Uterus (tissue), 4 donors: Measurements from ENCODE around the gene CHCHD3. TPM values are rescaled to one million over a fixed set of nuclear protein-coding genes. Genes with fewer than 3 reads are reported as not detected.

ENCODE experiments used
- DNase-seq, 2 donors: peaks; one replicate each; pipeline ENCODE4 v3.0.0-alpha.2; 2019 to 2020
- H3K27ac ChIP-seq, 2 donors: fragments of 200-600 bp; sonication (generic); 1 replicate in 1 of 2; 2 replicates in 1 of 2; pipeline ENCODE4 v1.5.1; 2016 to 2018
- H3K27me3 ChIP-seq, 2 donors: fragments of 200-600 bp; sonication (generic); one replicate each; pipeline ENCODE4 v1.5.1; 2018 to 2019; ENCODE audit warnings: control low read depth in 1 of 2
- H3K36me3 ChIP-seq, 2 donors: fragments of 200-600 bp; sonication (generic); one replicate each; pipeline ENCODE4 v1.5.1; 2019; ENCODE audit warnings: control low read depth in 1 of 2
- H3K4me1 ChIP-seq, 2 donors: fragments of 200-600 bp; sonication (generic); one replicate each; pipeline ENCODE4 v1.5.1; 2018 to 2019; ENCODE audit warnings: control low read depth in 1 of 2
- H3K4me3 ChIP-seq, 2 donors: fragments of 200-600 bp; sonication (generic); 1 replicate in 1 of 2; 2 replicates in 1 of 2; pipeline ENCODE4 v1.5.1; 2018 to 2019; ENCODE audit warnings: mild to moderate bottlenecking in 1 of 2
- H3K9me3 ChIP-seq, 2 donors: fragments of 200-600 bp; sonication (generic); one replicate each; pipeline ENCODE4 v1.5.1; 2019; ENCODE audit warnings: control low read depth in 1 of 2
- CTCF ChIP-seq, 4 experiments: fragments of 200-600 bp in 2 of 4; fragments of 450-650 bp in 2 of 4; sonication (generic) in 2 of 4; IDR thresholded peaks; one replicate each; pipeline ENCODE4 v1.5.1; 2016 to 2019; ENCODE audit warnings: antibody characterized with exemption in 4 of 4, mild to moderate bottlenecking in 2 of 4, moderate library complexity in 1 of 4
- POLR2A ChIP-seq, 2 donors: fragments of 450-650 bp; IDR thresholded peaks; one replicate each; pipeline ENCODE4 v1.6.1; 2016; ENCODE audit warnings: antibody characterized with exemption in 2 of 2, mild to moderate bottlenecking in 1 of 2, moderate library complexity in 1 of 2
- intact Hi-C: fragments of 100-400 bp; cut with DNase I; formaldehyde crosslinking; loops from one replicate; pipeline ENCODE4 v1.15.1; 2023; ENCODE audit warnings: low total_unique reads
- total RNA-seq, 4 donors: library from RNA; depleted of rRNA in 3 of 4; stranded (reverse); fragments of >200 nt in 3 of 4; gene quantifications; one replicate each; pipeline versions ENCODE4 v1.1.0 to v1.2.4, GENCODE V29; 2014 to 2023
- donor health status: DM: yes; HTN: yes; CAD: no.

The CHCHD3 gene
- total RNA-seq, 4 donors from 2014 or later: 43.5 to 61.0 (median 47.6) TPM

DNA sequence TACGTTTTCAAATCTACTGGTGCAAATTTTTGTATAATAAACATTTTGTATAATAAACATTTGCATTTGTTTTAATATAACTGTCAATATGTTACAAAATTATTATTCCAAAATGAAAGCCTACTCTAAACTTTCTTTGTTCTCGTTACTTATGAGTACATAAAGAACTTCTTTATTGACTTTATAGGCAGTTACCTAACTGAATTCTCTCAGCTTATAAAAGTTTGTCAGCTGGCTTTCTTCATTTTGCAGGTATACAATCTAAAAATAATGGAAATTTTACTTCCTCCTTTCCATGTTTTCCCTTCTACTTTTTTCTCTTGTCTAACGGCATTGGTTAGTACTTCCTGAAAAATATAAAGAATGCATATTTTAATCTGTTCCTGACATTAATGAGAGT lies 137.1 kb downstream of the CHCHD3 start:
- no peaks in the 10 kb centered on the region for H3K9me3 ChIP-seq
- H3K27me3 ChIP-seq: no peaks in the 10 kb centered on the region
- intact Hi-C loops: no loop called here

DNA sequence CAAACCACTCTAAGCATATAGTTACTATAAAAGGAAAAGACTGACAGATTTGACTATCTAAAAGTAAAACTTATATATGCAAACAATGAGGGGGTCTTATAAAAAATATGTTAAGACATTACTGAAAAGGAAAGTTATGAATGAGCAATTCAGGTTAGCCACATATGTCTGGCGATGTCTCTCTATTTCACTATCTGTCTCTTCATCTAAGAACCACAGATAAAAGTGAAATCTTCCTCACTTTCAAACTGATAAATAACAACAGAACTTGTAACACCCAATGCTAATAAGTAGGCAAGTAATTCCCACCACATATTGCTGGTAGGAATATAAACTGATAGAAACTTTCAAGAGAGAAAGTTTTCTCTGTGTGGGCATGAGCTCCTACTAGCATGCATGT lies 138.2 kb downstream of the CHCHD3 start:
- H3K27ac ChIP-seq: no peak overlapping the region
- H3K4me1 ChIP-seq: no peaks in the 10 kb centered on the region
- H3K9me3 ChIP-seq: no peaks in the 10 kb centered on the region
- DNase-seq: no peak
- intact Hi-C loops: no loop called here
- TF ChIP-seq POLR2A (IDR thresholded peaks at IDR 0.05) (no peak), CTCF (IDR thresholded peaks at IDR 0.05) (no peak)
- H3K36me3 ChIP-seq: no peaks in the 10 kb centered on the region
- no peak overlapping the region for H3K4me3 ChIP-seq
- H3K27me3 ChIP-seq: no peaks in the 10 kb centered on the region

More for the DNA sequence above, 137.1 kb downstream of the CHCHD3 start:
- no peak overlapping the region for H3K27ac ChIP-seq
- H3K4me3 ChIP-seq: no peak overlapping the region
- H3K36me3 ChIP-seq: no peaks in the 10 kb centered on the region
- DNase-seq: no peak
- TF ChIP-seq POLR2A (IDR thresholded peaks at IDR 0.05) (no peak), CTCF (IDR thresholded peaks at IDR 0.05) (no peak)
- no peaks in the 10 kb centered on the region for H3K4me1 ChIP-seq

- intact Hi-C loops: no loop called here
- H3K27me3 ChIP-seq: no peaks in the 10 kb centered on the region
- no peak overlapping the region for H3K27ac ChIP-seq
- no peak for TF ChIP-seq POLR2A (IDR thresholded peaks at IDR 0.05)
- no peak for TF ChIP-seq CTCF (IDR thresholded peaks at IDR 0.05)
- no peaks in the 10 kb centered on the region for H3K4me1 ChIP-seq
- H3K4me3 ChIP-seq: no peak overlapping the region
- no peaks in the 10 kb centered on the region for H3K9me3 ChIP-seq
- no peaks in the 10 kb centered on the region for H3K36me3 ChIP-seq
- no peak for DNase-seq
Observed at GRCh38 chr7:132942701-132943100, 139.2 kb downstream of the CHCHD3 start.

GRCh38 chr7:132941905-132942304 lies 140.0 kb downstream of the CHCHD3 start:
- Histone ChIP-seq H3K27me3 (no peaks in the 10 kb centered on the region), H3K9me3 (no peaks in the 10 kb centered on the region), H3K4me3 (no peak overlapping the region), H3K36me3 (no peaks in the 10 kb centered on the region), H3K4me1 (no peaks in the 10 kb centered on the region), H3K27ac (no peak overlapping the region)
- no peak for DNase-seq
- no peak for TF ChIP-seq CTCF (IDR thresholded peaks at IDR 0.05)
- intact Hi-C loops: no loop called here

GRCh38 chr7:132941428-132941827 lies 140.5 kb downstream of the CHCHD3 start:
- Histone ChIP-seq H3K27me3 (no peaks in the 10 kb centered on the region), H3K27ac (no peak overlapping the region), H3K36me3 (no peaks in the 10 kb centered on the region), H3K4me1 (no peaks in the 10 kb centered on the region), H3K9me3 (no peaks in the 10 kb centered on the region), H3K4me3 (no peak overlapping the region)
- no peak for DNase-seq
- intact Hi-C loops: no loop called here
- TF ChIP-seq POLR2A (IDR thresholded peaks at IDR 0.05): no peak
- TF ChIP-seq CTCF (IDR thresholded peaks at IDR 0.05): no peak
